Measurements from ENCODE around the gene FBLN7. TPM values are rescaled to one million over a fixed set of nuclear protein-coding genes. Genes with fewer than 3 reads are reported as not detected.

Gene FBLN7
- total and polyA plus RNA-seq, 4 donors: 0.60 to 2.4 (median 1.9) TPM

DNA sequence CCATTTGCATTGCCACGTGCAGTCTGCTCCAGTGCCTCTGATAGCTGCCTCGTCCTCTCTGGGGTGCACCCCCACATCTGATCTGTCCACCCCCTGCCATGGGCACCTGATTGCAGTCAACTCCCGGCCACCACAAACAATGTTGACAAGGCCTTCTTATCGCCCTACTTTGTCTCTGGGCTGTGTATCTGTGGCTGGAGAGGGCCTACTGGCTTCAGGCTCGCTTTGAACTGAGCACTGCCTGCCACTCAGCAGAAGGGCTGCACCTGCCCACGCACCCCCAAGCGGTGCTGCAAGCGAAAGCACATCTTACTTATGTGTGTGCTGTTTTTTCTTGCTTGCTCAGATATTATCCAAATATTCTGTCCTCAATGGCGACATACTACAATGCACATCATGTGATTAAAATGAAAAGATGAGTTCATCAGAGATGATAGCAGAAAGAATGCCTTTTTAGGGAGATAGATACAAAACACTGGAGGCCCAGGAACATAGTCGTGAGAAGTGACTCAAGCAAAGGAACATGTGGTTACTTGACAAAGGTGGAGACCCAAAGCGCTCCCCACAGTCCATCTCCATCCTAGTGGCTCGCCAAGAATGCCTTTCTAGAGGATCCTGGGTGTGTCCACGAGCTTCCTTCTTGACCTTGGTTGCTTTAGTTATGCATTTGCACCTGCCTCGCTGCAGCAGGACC is 28.8 kb downstream of the FBLN7 start:
- 94% methylated on average over 14 of the region's 14 CpGs for WGBS
- no peak for DNase-seq (ENCODE audit: low spot score)

More for the DNA sequence above, 28.8 kb downstream of the FBLN7 start:
- no peaks in the 10 kb centered on the region for H3K36me3 ChIP-seq (ENCODE audit: control insufficient read depth in 4 of 4, insufficient read depth in 3 of 4, low read depth in 1 of 4, low read length in 3 of 4)
- no peak overlapping the region for H3K27ac ChIP-seq (ENCODE audit: low read depth in 1 of 2, low read length in 2 of 2)
- no peak overlapping the region for H3K4me3 ChIP-seq (ENCODE audit: low read depth in 1 of 3, low read length in 3 of 3)
- H3K27me3 ChIP-seq (ENCODE audit: control insufficient read depth in 4 of 4, insufficient read depth in 4 of 4, low read length in 3 of 4): no peaks in the 10 kb centered on the region
- TF ChIP-seq, protein P1, sequence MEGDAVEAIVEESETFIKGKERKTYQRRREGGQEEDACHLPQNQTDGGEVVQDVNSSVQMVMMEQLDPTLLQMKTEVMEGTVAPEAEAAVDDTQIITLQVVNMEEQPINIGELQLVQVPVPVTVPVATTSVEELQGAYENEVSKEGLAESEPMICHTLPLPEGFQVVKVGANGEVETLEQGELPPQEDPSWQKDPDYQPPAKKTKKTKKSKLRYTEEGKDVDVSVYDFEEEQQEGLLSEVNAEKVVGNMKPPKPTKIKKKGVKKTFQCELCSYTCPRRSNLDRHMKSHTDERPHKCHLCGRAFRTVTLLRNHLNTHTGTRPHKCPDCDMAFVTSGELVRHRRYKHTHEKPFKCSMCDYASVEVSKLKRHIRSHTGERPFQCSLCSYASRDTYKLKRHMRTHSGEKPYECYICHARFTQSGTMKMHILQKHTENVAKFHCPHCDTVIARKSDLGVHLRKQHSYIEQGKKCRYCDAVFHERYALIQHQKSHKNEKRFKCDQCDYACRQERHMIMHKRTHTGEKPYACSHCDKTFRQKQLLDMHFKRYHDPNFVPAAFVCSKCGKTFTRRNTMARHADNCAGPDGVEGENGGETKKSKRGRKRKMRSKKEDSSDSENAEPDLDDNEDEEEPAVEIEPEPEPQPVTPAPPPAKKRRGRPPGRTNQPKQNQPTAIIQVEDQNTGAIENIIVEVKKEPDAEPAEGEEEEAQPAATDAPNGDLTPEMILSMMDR (IDR thresholded peaks at IDR 0.05; ENCODE audit: low read depth, low read length, missing input control): no peak
- no peak for TF ChIP-seq YY1 (IDR thresholded peaks at IDR 0.05)
- TF ChIP-seq GABPA (IDR thresholded peaks at IDR 0.05 in 1 of 2, conservative IDR thresholded peaks at IDR 0.05 in 1 of 2): no peak
- TF ChIP-seq FOXA1 (IDR thresholded peaks at IDR 0.05): no peak
- TF ChIP-seq, protein P2, sequence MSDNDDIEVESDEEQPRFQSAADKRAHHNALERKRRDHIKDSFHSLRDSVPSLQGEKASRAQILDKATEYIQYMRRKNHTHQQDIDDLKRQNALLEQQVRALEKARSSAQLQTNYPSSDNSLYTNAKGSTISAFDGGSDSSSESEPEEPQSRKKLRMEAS (IDR thresholded peaks at IDR 0.05): no peak
- no peak for TF ChIP-seq RAD21 (IDR thresholded peaks at IDR 0.05)
- TF ChIP-seq HNF4A (conservative IDR thresholded peaks at IDR 0.05): no peak
- TF ChIP-seq, protein P3, sequence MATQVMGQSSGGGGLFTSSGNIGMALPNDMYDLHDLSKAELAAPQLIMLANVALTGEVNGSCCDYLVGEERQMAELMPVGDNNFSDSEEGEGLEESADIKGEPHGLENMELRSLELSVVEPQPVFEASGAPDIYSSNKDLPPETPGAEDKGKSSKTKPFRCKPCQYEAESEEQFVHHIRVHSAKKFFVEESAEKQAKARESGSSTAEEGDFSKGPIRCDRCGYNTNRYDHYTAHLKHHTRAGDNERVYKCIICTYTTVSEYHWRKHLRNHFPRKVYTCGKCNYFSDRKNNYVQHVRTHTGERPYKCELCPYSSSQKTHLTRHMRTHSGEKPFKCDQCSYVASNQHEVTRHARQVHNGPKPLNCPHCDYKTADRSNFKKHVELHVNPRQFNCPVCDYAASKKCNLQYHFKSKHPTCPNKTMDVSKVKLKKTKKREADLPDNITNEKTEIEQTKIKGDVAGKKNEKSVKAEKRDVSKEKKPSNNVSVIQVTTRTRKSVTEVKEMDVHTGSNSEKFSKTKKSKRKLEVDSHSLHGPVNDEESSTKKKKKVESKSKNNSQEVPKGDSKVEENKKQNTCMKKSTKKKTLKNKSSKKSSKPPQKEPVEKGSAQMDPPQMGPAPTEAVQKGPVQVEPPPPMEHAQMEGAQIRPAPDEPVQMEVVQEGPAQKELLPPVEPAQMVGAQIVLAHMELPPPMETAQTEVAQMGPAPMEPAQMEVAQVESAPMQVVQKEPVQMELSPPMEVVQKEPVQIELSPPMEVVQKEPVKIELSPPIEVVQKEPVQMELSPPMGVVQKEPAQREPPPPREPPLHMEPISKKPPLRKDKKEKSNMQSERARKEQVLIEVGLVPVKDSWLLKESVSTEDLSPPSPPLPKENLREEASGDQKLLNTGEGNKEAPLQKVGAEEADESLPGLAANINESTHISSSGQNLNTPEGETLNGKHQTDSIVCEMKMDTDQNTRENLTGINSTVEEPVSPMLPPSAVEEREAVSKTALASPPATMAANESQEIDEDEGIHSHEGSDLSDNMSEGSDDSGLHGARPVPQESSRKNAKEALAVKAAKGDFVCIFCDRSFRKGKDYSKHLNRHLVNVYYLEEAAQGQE (IDR thresholded peaks at IDR 0.05): no peak
- TF ChIP-seq NR2F2 (IDR thresholded peaks at IDR 0.05): no peak
- no peak for TF ChIP-seq FOXA2 (IDR thresholded peaks at IDR 0.05)
- TF ChIP-seq RXRA (IDR thresholded peaks at IDR 0.05): no peak
- no peak for TF ChIP-seq TAF1 (conservative IDR thresholded peaks at IDR 0.05)
- TF ChIP-seq, protein P4, sequence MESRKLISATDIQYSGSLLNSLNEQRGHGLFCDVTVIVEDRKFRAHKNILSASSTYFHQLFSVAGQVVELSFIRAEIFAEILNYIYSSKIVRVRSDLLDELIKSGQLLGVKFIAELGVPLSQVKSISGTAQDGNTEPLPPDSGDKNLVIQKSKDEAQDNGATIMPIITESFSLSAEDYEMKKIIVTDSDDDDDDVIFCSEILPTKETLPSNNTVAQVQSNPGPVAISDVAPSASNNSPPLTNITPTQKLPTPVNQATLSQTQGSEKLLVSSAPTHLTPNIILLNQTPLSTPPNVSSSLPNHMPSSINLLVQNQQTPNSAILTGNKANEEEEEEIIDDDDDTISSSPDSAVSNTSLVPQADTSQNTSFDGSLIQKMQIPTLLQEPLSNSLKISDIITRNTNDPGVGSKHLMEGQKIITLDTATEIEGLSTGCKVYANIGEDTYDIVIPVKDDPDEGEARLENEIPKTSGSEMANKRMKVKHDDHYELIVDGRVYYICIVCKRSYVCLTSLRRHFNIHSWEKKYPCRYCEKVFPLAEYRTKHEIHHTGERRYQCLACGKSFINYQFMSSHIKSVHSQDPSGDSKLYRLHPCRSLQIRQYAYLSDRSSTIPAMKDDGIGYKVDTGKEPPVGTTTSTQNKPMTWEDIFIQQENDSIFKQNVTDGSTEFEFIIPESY (IDR thresholded peaks at IDR 0.05): no peak
- TF ChIP-seq HNF4G (IDR thresholded peaks at IDR 0.05): no peak
- no peak for TF ChIP-seq JUND (IDR thresholded peaks at IDR 0.05)
- TF ChIP-seq SP1 (IDR thresholded peaks at IDR 0.05): no peak
- peaks cover 0 to 4% (median 2%) of the 10 kb centered on the region in 4 donors for H3K4me1 ChIP-seq (ENCODE audit: control insufficient read depth in 4 of 4, insufficient read depth in 4 of 4, low read length in 3 of 4)
- H3K9me3 ChIP-seq (ENCODE audit: control insufficient read depth in 4 of 4, low read length in 3 of 4): no peaks in the 10 kb centered on the region
- H3K9ac ChIP-seq (ENCODE audit: low read depth in 1 of 2, low read length in 2 of 2): no peak overlapping the region
